ENCODE results near the gene SLC35A5. TPM values are rescaled to one million over a fixed set of nuclear protein-coding genes. Genes with fewer than 3 reads are reported as not detected.

Gene SLC35A5
- total RNA-seq, 2 donors from 2014 or later: 24.3 to 33.6 TPM

DNA sequence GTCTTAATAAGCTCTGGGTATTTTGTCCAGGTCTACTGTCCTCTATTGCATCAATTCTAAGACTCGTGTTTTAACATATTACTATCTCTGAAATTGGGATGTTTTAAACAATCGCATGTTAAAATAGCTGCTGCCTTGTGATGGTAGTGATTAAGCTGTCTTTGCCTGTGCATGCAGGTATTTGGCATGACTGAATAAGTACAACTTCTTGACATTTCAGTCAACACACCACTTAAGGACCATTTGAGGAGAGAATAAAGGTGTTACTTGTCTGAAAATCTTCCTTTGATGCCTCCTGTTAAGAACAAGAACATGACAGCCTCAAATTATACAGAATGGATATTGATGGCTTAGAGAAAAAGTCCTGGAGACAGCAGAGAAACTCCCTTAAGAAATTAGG, 33.0 kb downstream of the SLC35A5 start:
- H3K27me3 ChIP-seq: no peaks in the 10 kb centered on the region
- no peak overlapping the region for H3K4me3 ChIP-seq
- TF ChIP-seq, protein P1, sequence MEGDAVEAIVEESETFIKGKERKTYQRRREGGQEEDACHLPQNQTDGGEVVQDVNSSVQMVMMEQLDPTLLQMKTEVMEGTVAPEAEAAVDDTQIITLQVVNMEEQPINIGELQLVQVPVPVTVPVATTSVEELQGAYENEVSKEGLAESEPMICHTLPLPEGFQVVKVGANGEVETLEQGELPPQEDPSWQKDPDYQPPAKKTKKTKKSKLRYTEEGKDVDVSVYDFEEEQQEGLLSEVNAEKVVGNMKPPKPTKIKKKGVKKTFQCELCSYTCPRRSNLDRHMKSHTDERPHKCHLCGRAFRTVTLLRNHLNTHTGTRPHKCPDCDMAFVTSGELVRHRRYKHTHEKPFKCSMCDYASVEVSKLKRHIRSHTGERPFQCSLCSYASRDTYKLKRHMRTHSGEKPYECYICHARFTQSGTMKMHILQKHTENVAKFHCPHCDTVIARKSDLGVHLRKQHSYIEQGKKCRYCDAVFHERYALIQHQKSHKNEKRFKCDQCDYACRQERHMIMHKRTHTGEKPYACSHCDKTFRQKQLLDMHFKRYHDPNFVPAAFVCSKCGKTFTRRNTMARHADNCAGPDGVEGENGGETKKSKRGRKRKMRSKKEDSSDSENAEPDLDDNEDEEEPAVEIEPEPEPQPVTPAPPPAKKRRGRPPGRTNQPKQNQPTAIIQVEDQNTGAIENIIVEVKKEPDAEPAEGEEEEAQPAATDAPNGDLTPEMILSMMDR (IDR thresholded peaks at IDR 0.05): no peak
- no peaks in the 10 kb centered on the region for H3K4me1 ChIP-seq
- intact Hi-C loops (cut with DNase I): no loop called here
- no peak for DNase-seq
- no peak overlapping the region for H3K9ac ChIP-seq (ENCODE audit: low read depth in 2 of 2, low read length in 2 of 2)
- H3K36me3 ChIP-seq: no peaks in the 10 kb centered on the region
- H3K27ac ChIP-seq: no peak overlapping the region
- no peaks in the 10 kb centered on the region for H3K9me3 ChIP-seq

DNA sequence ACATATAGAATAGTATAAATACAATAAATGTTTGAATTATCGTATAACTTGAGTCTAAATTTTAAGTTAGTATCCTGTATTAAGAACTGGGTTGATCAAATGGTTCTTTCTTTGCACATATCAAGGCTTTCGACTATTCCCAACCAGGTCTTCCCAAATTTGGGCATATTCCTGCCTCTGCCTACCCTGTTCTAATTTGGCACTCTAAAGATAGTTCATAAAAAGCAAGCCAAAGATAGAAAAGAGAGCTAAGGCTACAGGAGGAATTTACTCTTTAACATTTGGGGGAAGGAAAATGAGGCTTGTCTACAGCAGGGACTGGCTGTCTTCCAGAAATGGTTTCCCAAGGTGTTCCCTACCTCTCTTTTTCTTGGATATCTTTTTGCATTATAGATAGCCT, 36.1 kb downstream of the SLC35A5 start:
- TF ChIP-seq, protein P1 (IDR thresholded peaks at IDR 0.05): no peak
- no peak overlapping the region for H3K4me3 ChIP-seq
- H3K9me3 ChIP-seq: no peaks in the 10 kb centered on the region
- H3K27ac ChIP-seq: no peak overlapping the region
- no peaks in the 10 kb centered on the region for H3K4me1 ChIP-seq
- intact Hi-C loops (cut with DNase I): no loop called here
- no peaks in the 10 kb centered on the region for H3K27me3 ChIP-seq
- DNase-seq: no peak
- no peak overlapping the region for H3K9ac ChIP-seq (ENCODE audit: low read depth in 2 of 2, low read length in 2 of 2)
- no peaks in the 10 kb centered on the region for H3K36me3 ChIP-seq

DNA sequence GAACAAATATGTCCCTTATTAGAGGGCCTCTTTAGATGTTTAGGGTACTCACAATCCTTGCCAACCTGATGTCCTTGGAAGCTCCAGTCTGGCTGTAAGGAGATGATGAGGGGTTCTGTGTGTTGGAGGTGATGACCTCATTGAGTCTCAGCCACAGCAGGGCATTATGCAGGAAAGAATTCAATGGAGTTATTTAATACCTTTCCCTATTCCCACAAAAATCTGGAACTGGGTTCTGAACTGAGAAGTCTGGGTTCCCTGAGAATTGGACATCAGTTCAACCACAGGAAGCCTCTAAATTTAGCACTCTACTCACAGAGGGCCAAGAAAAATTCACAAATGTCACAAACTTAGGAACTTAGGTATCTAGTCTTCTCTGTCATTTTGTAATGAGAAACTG, 36.9 kb downstream of the SLC35A5 start:
- DNase-seq: no peak
- no peak overlapping the region for H3K27ac ChIP-seq
- intact Hi-C loops (cut with DNase I): no loop called here
- H3K4me1 ChIP-seq: no peaks in the 10 kb centered on the region
- no peaks in the 10 kb centered on the region for H3K27me3 ChIP-seq
- H3K4me3 ChIP-seq: no peak overlapping the region
- H3K9ac ChIP-seq (ENCODE audit: low read depth in 2 of 2, low read length in 2 of 2): no peak overlapping the region
- H3K9me3 ChIP-seq: no peaks in the 10 kb centered on the region
- no peaks in the 10 kb centered on the region for H3K36me3 ChIP-seq
- TF ChIP-seq, protein P1 (IDR thresholded peaks at IDR 0.05): no peak

DNA sequence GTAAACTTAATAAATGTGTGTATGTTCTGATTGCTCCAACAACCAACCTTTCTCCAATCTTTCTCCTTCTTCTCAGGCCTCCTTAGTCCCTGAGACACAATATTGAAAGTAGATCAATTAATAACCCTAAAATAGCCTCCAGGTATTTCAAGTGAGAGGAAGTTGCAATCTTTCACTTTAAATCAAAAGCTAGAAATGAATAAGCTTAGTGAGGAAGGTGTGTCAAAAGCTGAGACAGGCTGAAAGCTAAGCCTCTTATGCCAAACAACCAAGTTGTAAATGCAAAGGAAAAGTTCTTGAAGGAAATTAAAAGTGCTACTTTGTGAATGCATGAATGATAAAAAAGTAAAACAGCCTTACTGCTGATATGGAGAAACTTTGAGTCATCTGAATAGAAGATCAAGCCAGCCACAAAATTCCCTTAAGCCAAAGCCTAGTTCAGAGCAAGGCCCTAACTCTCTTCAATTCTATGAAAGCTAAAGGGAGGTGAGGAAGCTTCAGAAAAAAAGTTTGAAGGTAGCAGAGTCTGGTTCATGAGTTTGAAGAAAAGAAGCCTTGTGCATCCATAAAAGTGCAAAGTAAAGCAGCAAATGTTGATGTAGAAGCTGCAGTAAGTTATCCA, 40.5 kb downstream of the SLC35A5 start:
- TF ChIP-seq, protein P1 (IDR thresholded peaks at IDR 0.05): no peak
- H3K4me3 ChIP-seq: no peak overlapping the region
- intact Hi-C loops (cut with DNase I): no loop called here
- no peaks in the 10 kb centered on the region for H3K4me1 ChIP-seq
- H3K9me3 ChIP-seq: no peaks in the 10 kb centered on the region
- no peak for DNase-seq
- no peak overlapping the region for H3K9ac ChIP-seq (ENCODE audit: low read depth in 2 of 2, low read length in 2 of 2)
- no peak overlapping the region for H3K27ac ChIP-seq
- H3K27me3 ChIP-seq: no peaks in the 10 kb centered on the region
- H3K36me3 ChIP-seq: no peaks in the 10 kb centered on the region

DNA sequence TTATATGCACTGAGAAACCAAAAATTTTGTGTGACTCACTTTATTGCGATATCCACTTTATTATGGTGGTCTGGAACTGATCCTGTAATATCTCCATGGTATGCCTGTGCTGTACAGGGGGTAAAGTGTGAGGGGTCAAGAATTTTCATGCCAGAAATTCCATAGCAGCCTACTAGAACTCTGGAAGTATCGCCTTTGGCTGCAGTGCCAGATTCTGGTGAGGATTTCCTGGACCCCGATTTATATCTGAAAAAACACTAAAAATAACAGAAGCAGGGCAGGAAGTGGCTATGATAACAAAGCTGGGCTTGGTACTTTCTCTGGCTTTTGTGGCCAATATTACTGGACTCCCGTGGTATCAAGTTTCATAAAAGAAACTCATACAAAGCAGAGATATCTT, 42.7 kb downstream of the SLC35A5 start:
- Histone ChIP-seq H3K9ac (ENCODE audit: low read depth in 2 of 2, low read length in 2 of 2) (no peak overlapping the region), H3K36me3 (no peaks in the 10 kb centered on the region), H3K9me3 (no peaks in the 10 kb centered on the region), H3K4me3 (no peak overlapping the region), H3K27ac (no peak overlapping the region), H3K4me1 (no peaks in the 10 kb centered on the region), H3K27me3 (no peaks in the 10 kb centered on the region)
- intact Hi-C loops (cut with DNase I): no loop called here
- TF ChIP-seq, protein P1 (IDR thresholded peaks at IDR 0.05): no peak
- no peak for DNase-seq
